HepG2 (cell line): ENCODE data around the gene TENM3.

Experiments used
- CBX5 ChIP-seq: sonication (generic); formaldehyde crosslinking; IDR thresholded peaks from 2 replicates; pipeline ENCODE4 v1.4.0; 2020; ENCODE audit warnings: missing genetic modification reagents, borderline replicate concordance
- FIP1L1 ChIP-seq: fragments of 200-400 bp; formaldehyde crosslinking; IDR thresholded peaks from 2 replicates; pipeline ENCODE4 v1.6.1; 2018; ENCODE audit warnings: low read depth, mild to moderate bottlenecking, low read length, moderate library complexity, borderline replicate concordance; ENCODE audit not compliant: insufficient read depth
- HNRNPH1 ChIP-seq: fragments of 200-400 bp; formaldehyde crosslinking; optimal IDR thresholded peaks from 2 replicates; pipeline ENCODE3; 2017; ENCODE audit warnings: mild to moderate bottlenecking, low read depth, low read length
- KDM4B ChIP-seq: sonication (generic); formaldehyde crosslinking; IDR thresholded peaks from 2 replicates; pipeline ENCODE4 v1.4.0; 2020; ENCODE audit warnings: missing genetic modification reagents
- SMARCC2 ChIP-seq: fragments of 450-650 bp; IDR thresholded peaks from 2 replicates; pipeline ENCODE4 v1.6.1; 2017; ENCODE audit warnings: antibody characterized with exemption, mild to moderate bottlenecking
- ZC3H4 ChIP-seq: sonication (generic); formaldehyde crosslinking; IDR thresholded peaks from 2 replicates; pipeline ENCODE4 v1.4.0; 2020; ENCODE audit warnings: missing genetic modification reagents, borderline replicate concordance
- ZKSCAN8 ChIP-seq: IDR thresholded peaks from 2 replicates; pipeline ENCODE4 v1.6.1; 2016; ENCODE audit warnings: borderline replicate concordance, missing genetic modification reagents, missing compliant biosample characterization
- ZNF761 ChIP-seq: sonication (generic); formaldehyde crosslinking; conservative IDR thresholded peaks from 2 replicates; pipeline ENCODE4 v1.4.0; 2020; ENCODE audit warnings: mild to moderate bottlenecking, missing genetic modification reagents
- TF ChIP-seq, protein P1 (sequence below): sonication (generic); formaldehyde crosslinking; IDR thresholded peaks from 2 replicates; pipeline ENCODE4 v1.5.0; 2020; ENCODE audit warnings: mild to moderate bottlenecking, missing genetic modification reagents, moderate library complexity
- TF ChIP-seq, protein P2 (sequence below): sonication (generic); formaldehyde crosslinking; IDR thresholded peaks from 2 replicates; pipeline ENCODE4 v1.4.0; 2020; ENCODE audit warnings: low read depth, mild to moderate bottlenecking, missing genetic modification reagents
- TF ChIP-seq, protein P3 (sequence below): sonication (generic); formaldehyde crosslinking; IDR thresholded peaks from 2 replicates; pipeline ENCODE4 v1.5.1; 2020; ENCODE audit warnings: missing genetic modification reagents, mild to moderate bottlenecking, borderline replicate concordance
- TF ChIP-seq, protein P4 (sequence below): sonication (generic); formaldehyde crosslinking; IDR thresholded peaks from 2 replicates; pipeline ENCODE4 v1.4.0; 2020; ENCODE audit warnings: mild to moderate bottlenecking, missing genetic modification reagents
- TF ChIP-seq, protein P5 (sequence below): IDR thresholded peaks from 2 replicates; pipeline ENCODE4 v1.6.1; 2016; ENCODE audit warnings: low read depth, control low read depth

DNA sequence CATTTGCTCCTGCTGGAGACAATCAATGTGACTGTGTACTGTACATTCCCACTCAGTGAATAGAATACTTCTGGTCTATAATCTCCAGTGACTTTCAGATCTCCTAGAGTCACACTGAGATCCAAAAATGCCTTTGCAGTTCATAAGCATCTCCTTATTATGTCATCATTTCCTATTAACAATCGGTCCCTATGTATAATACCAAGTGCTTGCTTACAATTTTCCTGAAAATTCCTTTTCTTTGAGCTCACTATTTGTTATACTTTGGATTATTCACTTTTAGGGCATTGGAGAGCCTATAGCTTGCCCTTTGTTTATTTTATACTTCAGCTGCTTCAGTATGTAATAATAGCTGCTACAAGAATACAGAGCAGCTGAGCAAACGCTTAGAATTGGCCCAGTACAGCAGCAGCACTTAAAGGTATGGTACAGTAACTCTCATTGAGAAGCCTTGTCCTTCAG, 361.0 kb downstream of the TENM3 start:
- TF ChIP-seq, protein P1, sequence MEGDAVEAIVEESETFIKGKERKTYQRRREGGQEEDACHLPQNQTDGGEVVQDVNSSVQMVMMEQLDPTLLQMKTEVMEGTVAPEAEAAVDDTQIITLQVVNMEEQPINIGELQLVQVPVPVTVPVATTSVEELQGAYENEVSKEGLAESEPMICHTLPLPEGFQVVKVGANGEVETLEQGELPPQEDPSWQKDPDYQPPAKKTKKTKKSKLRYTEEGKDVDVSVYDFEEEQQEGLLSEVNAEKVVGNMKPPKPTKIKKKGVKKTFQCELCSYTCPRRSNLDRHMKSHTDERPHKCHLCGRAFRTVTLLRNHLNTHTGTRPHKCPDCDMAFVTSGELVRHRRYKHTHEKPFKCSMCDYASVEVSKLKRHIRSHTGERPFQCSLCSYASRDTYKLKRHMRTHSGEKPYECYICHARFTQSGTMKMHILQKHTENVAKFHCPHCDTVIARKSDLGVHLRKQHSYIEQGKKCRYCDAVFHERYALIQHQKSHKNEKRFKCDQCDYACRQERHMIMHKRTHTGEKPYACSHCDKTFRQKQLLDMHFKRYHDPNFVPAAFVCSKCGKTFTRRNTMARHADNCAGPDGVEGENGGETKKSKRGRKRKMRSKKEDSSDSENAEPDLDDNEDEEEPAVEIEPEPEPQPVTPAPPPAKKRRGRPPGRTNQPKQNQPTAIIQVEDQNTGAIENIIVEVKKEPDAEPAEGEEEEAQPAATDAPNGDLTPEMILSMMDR, result no peak
- TF ChIP-seq KDM4B (CRISPR knock-in tag), result no peak
- no peak for TF ChIP-seq HNRNPH1
- no peak for TF ChIP-seq ZKSCAN8 (CRISPR knock-in tag)
- TF ChIP-seq, protein P2, sequence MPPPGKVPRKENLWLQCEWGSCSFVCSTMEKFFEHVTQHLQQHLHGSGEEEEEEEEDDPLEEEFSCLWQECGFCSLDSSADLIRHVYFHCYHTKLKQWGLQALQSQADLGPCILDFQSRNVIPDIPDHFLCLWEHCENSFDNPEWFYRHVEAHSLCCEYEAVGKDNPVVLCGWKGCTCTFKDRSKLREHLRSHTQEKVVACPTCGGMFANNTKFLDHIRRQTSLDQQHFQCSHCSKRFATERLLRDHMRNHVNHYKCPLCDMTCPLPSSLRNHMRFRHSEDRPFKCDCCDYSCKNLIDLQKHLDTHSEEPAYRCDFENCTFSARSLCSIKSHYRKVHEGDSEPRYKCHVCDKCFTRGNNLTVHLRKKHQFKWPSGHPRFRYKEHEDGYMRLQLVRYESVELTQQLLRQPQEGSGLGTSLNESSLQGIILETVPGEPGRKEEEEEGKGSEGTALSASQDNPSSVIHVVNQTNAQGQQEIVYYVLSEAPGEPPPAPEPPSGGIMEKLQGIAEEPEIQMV (CRISPR knock-in tag), result no peak
- TF ChIP-seq, protein P3, sequence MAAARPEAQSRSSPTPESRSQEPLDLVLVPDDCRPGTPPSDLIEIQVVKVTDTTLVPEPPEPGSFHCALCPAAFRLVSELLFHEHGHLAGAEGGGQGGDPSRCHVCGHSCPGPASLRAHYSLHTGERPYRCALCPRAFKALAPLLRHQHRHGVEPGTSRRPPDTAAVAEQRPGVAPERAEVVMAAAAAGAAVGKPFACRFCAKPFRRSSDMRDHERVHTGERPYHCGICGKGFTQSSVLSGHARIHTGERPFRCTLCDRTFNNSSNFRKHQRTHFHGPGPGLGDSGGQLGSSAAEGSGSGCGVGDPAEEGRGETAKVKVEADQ (CRISPR knock-in tag), result no peak
- no peak for TF ChIP-seq SMARCC2
- TF ChIP-seq, protein P4, sequence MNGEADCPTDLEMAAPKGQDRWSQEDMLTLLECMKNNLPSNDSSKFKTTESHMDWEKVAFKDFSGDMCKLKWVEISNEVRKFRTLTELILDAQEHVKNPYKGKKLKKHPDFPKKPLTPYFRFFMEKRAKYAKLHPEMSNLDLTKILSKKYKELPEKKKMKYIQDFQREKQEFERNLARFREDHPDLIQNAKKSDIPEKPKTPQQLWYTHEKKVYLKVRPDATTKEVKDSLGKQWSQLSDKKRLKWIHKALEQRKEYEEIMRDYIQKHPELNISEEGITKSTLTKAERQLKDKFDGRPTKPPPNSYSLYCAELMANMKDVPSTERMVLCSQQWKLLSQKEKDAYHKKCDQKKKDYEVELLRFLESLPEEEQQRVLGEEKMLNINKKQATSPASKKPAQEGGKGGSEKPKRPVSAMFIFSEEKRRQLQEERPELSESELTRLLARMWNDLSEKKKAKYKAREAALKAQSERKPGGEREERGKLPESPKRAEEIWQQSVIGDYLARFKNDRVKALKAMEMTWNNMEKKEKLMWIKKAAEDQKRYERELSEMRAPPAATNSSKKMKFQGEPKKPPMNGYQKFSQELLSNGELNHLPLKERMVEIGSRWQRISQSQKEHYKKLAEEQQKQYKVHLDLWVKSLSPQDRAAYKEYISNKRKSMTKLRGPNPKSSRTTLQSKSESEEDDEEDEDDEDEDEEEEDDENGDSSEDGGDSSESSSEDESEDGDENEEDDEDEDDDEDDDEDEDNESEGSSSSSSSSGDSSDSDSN (CRISPR knock-in tag), result no peak
- no peak for TF ChIP-seq FIP1L1
- TF ChIP-seq ZNF761 (CRISPR knock-in tag), result no peak
- no peak for TF ChIP-seq CBX5 (CRISPR knock-in tag)
- TF ChIP-seq ZC3H4, result no peak
- TF ChIP-seq, protein P5, sequence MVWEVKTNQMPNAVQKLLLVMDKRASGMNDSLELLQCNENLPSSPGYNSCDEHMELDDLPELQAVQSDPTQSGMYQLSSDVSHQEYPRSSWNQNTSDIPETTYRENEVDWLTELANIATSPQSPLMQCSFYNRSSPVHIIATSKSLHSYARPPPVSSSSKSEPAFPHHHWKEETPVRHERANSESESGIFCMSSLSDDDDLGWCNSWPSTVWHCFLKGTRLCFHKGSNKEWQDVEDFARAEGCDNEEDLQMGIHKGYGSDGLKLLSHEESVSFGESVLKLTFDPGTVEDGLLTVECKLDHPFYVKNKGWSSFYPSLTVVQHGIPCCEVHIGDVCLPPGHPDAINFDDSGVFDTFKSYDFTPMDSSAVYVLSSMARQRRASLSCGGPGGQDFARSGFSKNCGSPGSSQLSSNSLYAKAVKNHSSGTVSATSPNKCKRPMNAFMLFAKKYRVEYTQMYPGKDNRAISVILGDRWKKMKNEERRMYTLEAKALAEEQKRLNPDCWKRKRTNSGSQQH (CRISPR knock-in tag), result no peak
